SU-DHL-6 (cell line): Measurements from ENCODE around the gene INAFM1.

Experiments
- EZH2phosphoT487 ChIP-seq: fragments of 200-600 bp; sonication (generic), shearing (Covaris generic); conservative IDR thresholded peaks from 2 replicates; pipeline ENCODE4 v1.6.1; 2018; ENCODE audit warnings: mild to moderate bottlenecking, antibody characterized with exemption, low read length, moderate library complexity, mixed read lengths
- TF ChIP-seq, protein P1 (sequence below): fragments of 200-600 bp; sonication (generic); IDR thresholded peaks from one replicate; pipeline ENCODE4 v1.5.1; 2017; ENCODE audit warnings: antibody characterized with exemption, mild to moderate bottlenecking, low read length, moderate library complexity; ENCODE audit not compliant: insufficient read depth, poor library complexity, severe bottlenecking

DNA sequence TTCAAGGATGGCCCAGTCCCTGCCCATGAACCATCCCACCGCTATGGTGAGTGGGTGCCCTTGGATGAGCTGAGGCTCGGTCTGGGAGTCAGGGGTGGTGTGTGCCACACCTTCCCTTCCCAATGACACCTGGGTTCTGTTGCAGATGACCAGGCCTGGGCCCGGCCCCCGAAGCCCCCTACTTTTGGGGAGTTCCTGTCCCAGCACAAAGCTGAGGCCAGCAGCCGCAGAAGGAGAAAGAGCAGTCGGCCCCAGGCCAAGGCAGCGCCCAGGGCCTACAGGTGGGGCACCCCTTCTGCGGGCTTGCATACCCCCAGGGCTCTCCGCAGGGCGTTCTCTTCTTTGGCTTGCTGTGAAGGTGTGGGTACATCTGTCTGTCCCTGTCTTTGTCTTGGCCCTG is 4.3 kb upstream of the INAFM1 start:
- TF ChIP-seq, protein P1, sequence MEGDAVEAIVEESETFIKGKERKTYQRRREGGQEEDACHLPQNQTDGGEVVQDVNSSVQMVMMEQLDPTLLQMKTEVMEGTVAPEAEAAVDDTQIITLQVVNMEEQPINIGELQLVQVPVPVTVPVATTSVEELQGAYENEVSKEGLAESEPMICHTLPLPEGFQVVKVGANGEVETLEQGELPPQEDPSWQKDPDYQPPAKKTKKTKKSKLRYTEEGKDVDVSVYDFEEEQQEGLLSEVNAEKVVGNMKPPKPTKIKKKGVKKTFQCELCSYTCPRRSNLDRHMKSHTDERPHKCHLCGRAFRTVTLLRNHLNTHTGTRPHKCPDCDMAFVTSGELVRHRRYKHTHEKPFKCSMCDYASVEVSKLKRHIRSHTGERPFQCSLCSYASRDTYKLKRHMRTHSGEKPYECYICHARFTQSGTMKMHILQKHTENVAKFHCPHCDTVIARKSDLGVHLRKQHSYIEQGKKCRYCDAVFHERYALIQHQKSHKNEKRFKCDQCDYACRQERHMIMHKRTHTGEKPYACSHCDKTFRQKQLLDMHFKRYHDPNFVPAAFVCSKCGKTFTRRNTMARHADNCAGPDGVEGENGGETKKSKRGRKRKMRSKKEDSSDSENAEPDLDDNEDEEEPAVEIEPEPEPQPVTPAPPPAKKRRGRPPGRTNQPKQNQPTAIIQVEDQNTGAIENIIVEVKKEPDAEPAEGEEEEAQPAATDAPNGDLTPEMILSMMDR = no peak
- TF ChIP-seq EZH2phosphoT487 = no peak
